ENCODE data around the gene AIG1.
"Not testable (repeated sequence)": the region's sequence is repeated elsewhere in the genome, so short reads cannot be mapped to it uniquely, and the experiment has no call there.

Gene AIG1

GRCh38 chr6:143078468-143079324 lies 18.0 kb downstream of the AIG1 start:
- peaks cover 2% of the 10 kb centered on the region for H3K9me3 ChIP-seq (ENCODE audit: severe bottlenecking)
- H3K36me3 ChIP-seq (ENCODE audit: low read depth), result peaks cover 5% of the 10 kb centered on the region
- H3K27me3 ChIP-seq (ENCODE audit: insufficient read depth, poor library complexity, severe bottlenecking), result no peaks in the 10 kb centered on the region
- DNase-seq (ENCODE audit: low spot score) (no peak), ATAC-seq (ENCODE audit: low read depth) (no peak)
- H3K4me1 ChIP-seq (ENCODE audit: insufficient read depth, poor library complexity, severe bottlenecking), result peaks cover 8% of the 10 kb centered on the region
- no peak overlapping the region for H3K27ac ChIP-seq (ENCODE audit: poor library complexity, severe bottlenecking)
- TF ChIP-seq, protein P1, sequence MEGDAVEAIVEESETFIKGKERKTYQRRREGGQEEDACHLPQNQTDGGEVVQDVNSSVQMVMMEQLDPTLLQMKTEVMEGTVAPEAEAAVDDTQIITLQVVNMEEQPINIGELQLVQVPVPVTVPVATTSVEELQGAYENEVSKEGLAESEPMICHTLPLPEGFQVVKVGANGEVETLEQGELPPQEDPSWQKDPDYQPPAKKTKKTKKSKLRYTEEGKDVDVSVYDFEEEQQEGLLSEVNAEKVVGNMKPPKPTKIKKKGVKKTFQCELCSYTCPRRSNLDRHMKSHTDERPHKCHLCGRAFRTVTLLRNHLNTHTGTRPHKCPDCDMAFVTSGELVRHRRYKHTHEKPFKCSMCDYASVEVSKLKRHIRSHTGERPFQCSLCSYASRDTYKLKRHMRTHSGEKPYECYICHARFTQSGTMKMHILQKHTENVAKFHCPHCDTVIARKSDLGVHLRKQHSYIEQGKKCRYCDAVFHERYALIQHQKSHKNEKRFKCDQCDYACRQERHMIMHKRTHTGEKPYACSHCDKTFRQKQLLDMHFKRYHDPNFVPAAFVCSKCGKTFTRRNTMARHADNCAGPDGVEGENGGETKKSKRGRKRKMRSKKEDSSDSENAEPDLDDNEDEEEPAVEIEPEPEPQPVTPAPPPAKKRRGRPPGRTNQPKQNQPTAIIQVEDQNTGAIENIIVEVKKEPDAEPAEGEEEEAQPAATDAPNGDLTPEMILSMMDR (IDR thresholded peaks at IDR 0.05; ENCODE audit: poor library complexity, severe bottlenecking), result no peak
- H3K4me3 ChIP-seq (ENCODE audit: severe bottlenecking), result no peak overlapping the region

DNA sequence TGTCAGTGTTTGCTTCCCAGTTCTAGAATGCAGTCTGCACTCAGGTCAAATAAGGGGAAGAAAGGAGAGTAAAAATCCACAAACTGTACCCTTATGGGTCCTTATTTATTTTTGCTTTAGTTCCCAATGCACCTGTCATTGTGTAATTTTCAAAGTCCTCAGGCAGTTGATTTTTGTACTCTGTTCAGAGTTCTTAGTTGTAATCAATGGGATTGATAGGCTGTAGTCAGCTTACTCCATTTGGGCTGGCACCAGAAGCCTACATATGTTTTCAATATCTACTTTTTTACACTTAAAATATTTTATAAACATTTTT lies 18.6 kb downstream of the AIG1 start:
- no peak overlapping the region for H3K4me3 ChIP-seq (ENCODE audit: severe bottlenecking)
- ATAC-seq (ENCODE audit: low read depth), result no peak
- peaks cover 8% of the 10 kb centered on the region for H3K4me1 ChIP-seq (ENCODE audit: insufficient read depth, poor library complexity, severe bottlenecking)
- TF ChIP-seq, protein P1 (IDR thresholded peaks at IDR 0.05; ENCODE audit: poor library complexity, severe bottlenecking), result no peak
- H3K36me3 ChIP-seq (ENCODE audit: low read depth), result no peaks in the 10 kb centered on the region; the same call in 1 of the 2 replicates
- no peak for DNase-seq (ENCODE audit: low spot score)
- H3K27ac ChIP-seq (ENCODE audit: poor library complexity, severe bottlenecking), result no peak overlapping the region
- no peaks in the 10 kb centered on the region for H3K27me3 ChIP-seq (ENCODE audit: insufficient read depth, poor library complexity, severe bottlenecking)
- no peaks in the 10 kb centered on the region for H3K9me3 ChIP-seq (ENCODE audit: severe bottlenecking)

DNA sequence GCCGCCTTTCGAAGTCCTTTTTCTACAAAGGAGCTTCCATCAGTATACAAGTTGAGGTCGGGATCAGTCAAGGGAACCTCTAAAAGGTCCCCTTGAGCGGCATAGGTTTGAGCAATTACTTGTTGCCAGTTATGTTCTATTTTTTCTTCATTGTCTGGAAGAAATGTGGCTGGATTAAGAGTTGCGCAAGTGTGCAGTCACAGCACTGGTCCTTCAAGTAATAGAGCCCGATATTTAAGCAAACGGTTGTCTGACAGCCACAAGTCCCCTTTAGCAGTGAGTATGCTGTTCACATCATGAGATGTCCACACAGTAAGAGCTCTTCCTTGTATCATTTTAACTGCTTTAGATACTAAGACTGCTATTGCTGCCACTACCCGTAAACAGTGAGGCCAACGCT lies 21.6 kb downstream of the AIG1 start:
- not testable (repeated sequence) for DNase-seq (ENCODE audit: low spot score); H3K9me3 ChIP-seq (ENCODE audit: severe bottlenecking); H3K27me3 ChIP-seq (ENCODE audit: insufficient read depth, poor library complexity, severe bottlenecking); H3K4me3 ChIP-seq (ENCODE audit: severe bottlenecking); ATAC-seq (ENCODE audit: low read depth); H3K4me1 ChIP-seq (ENCODE audit: insufficient read depth, poor library complexity, severe bottlenecking); H3K36me3 ChIP-seq (ENCODE audit: low read depth); H3K27ac ChIP-seq (ENCODE audit: poor library complexity, severe bottlenecking)

DNA sequence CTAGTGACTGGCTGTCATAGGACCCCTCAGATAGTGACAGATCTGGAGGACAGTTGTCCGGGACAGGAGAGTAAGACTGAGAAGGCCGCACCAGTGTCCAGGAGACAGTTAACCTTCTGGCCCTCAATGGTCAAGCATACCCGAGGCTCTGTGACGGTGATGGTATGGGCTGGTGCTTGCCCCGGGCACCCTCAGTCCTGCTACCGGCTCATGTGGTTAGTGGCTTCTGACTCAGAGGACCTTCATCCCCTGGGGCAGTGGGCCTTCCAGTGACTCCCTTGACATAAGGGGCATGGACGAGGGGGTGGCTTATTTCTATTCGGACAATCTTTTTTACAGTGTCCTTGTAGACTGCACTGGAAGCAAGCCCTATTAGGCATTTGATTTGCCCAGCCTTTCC lies 23.3 kb downstream of the AIG1 start:
- not testable (repeated sequence) for ATAC-seq (ENCODE audit: low read depth); H3K27me3 ChIP-seq (ENCODE audit: insufficient read depth, poor library complexity, severe bottlenecking); H3K36me3 ChIP-seq (ENCODE audit: low read depth); H3K4me1 ChIP-seq (ENCODE audit: insufficient read depth, poor library complexity, severe bottlenecking); H3K9me3 ChIP-seq (ENCODE audit: severe bottlenecking); DNase-seq (ENCODE audit: low spot score); H3K4me3 ChIP-seq (ENCODE audit: severe bottlenecking); H3K27ac ChIP-seq (ENCODE audit: poor library complexity, severe bottlenecking)

DNA sequence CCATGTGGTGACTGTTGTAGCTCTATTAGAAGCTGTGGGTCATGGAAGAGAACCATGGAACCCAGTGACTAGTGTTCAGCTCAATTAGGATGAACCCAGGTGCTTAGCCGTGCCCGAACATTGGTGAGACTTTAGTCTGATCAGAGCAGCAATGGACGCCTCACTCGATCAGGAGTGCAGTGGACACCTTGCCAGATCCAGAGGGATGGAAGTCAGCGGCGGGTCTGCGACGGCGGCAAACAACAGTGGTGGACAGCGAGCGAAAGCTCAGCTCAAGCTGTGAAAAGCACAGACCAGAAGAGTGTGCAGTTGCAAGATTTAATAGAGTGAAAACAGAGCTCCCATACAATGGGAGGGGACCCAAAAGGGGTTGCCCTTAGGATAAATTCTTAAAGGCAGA lies 26.6 kb downstream of the AIG1 start:
- H3K4me3 ChIP-seq (ENCODE audit: severe bottlenecking), result not testable (repeated sequence)

GRCh38 chr6:143087856-143088255 lies 27.2 kb downstream of the AIG1 start:
- TF ChIP-seq, protein P1 (IDR thresholded peaks at IDR 0.05; ENCODE audit: poor library complexity, severe bottlenecking), result no peak
- no peak for ATAC-seq (ENCODE audit: low read depth)

More for the DNA sequence above, 26.6 kb downstream of the AIG1 start:
- not testable (repeated sequence) for H3K27ac ChIP-seq (ENCODE audit: poor library complexity, severe bottlenecking); H3K4me1 ChIP-seq (ENCODE audit: insufficient read depth, poor library complexity, severe bottlenecking); H3K9me3 ChIP-seq (ENCODE audit: severe bottlenecking); DNase-seq (ENCODE audit: low spot score); H3K36me3 ChIP-seq (ENCODE audit: low read depth); H3K27me3 ChIP-seq (ENCODE audit: insufficient read depth, poor library complexity, severe bottlenecking); ATAC-seq (ENCODE audit: low read depth)

More at GRCh38 chr6:143087856-143088255, 27.2 kb downstream of the AIG1 start:
- Histone ChIP-seq H3K4me3 (ENCODE audit: severe bottlenecking) (no peak overlapping the region), H3K27ac (ENCODE audit: poor library complexity, severe bottlenecking) (no peak overlapping the region), H3K4me1 (ENCODE audit: insufficient read depth, poor library complexity, severe bottlenecking) (no peaks in the 10 kb centered on the region), H3K36me3 (ENCODE audit: low read depth) (no peaks in the 10 kb centered on the region), H3K9me3 (ENCODE audit: severe bottlenecking) (no peaks in the 10 kb centered on the region), H3K27me3 (ENCODE audit: insufficient read depth, poor library complexity, severe bottlenecking) (no peaks in the 10 kb centered on the region)
- DNase-seq (ENCODE audit: low spot score), result no peak

All from RWPE2 (cell line).